Activated naive CD8-positive, alpha-beta T cell treated with anti-CD3 and anti-CD28 coated beads, Interleukin-2, amount 10 ng/mL, durations not matched to agents 7 days and 5 days (primary cell): ENCODE results near the gene APRT. TPM values are rescaled to one million over a fixed set of nuclear protein-coding genes. Genes with fewer than 3 reads are reported as not detected.

Experiments
- ATAC-seq: fragments of 150-1000 bp; cut with Tn5 transposase; one replicate; pipeline ENCODE4 v1.10.0; 2021; ENCODE audit warnings: low read depth, moderate library complexity
- POLR2A ChIA-PET: fragments of 350-600 bp; sonication (Branson Sonifier 250); formaldehyde crosslinking; loops from one replicate; lab custom pipeline; 2021; ENCODE audit warnings: antibody characterized with exemption; lab: Charles Lee
- DNase-seq: peaks from one replicate; pipeline ENCODE4 v3.0.0; 2021
- H3K27ac Mint-ChIP-seq: one replicate; pipeline ENCODE4 v1.8.0; 2022; ENCODE audit warnings: mild to moderate bottlenecking, mixed read lengths
- H3K27me3 Mint-ChIP-seq: one replicate; pipeline ENCODE4 v1.8.0; 2022; ENCODE audit warnings: mild to moderate bottlenecking, moderate library complexity, mixed read lengths
- H3K36me3 Mint-ChIP-seq: one replicate; pipeline ENCODE4 v1.8.0; 2021; ENCODE audit warnings: mild to moderate bottlenecking, mixed read lengths
- H3K4me1 Mint-ChIP-seq: one replicate; pipeline ENCODE4 v1.8.0; 2021; ENCODE audit warnings: mixed read lengths
- H3K4me3 Mint-ChIP-seq: one replicate; pipeline ENCODE4 v1.8.0; 2022; ENCODE audit warnings: mild to moderate bottlenecking, moderate library complexity, mixed read lengths
- H3K9me3 Mint-ChIP-seq: one replicate; pipeline ENCODE4 v1.8.0; 2021; ENCODE audit warnings: mixed read lengths
- total RNA-seq, 2 experiments: library from RNA; stranded (reverse); gene quantifications; one replicate each; pipeline ENCODE4 v1.2.3, GENCODE V29; 2021

The APRT gene
- total RNA-seq, 2 experiments from 2014 or later = 124 to 139 TPM

GRCh38 chr16:88851616-88852015, 39.9 kb upstream of the APRT start:
- H3K27me3 Mint-ChIP-seq = no peaks in the 10 kb centered on the region
- H3K27ac Mint-ChIP-seq = no peak overlapping the region
- peaks cover 2% of the 10 kb centered on the region for H3K36me3 Mint-ChIP-seq
- POLR2A ChIA-PET = no interaction called here
- DNase-seq (no peak), ATAC-seq (no peak)
- no peak overlapping the region for H3K4me3 Mint-ChIP-seq
- no peaks in the 10 kb centered on the region for H3K9me3 Mint-ChIP-seq
- H3K4me1 Mint-ChIP-seq = peaks cover 13% of the 10 kb centered on the region

GRCh38 chr16:88850531-88851199, 38.9 kb upstream of the APRT start:
- ATAC-seq (no peak), DNase-seq (no peak)
- H3K4me1 Mint-ChIP-seq = peaks cover 12% of the 10 kb centered on the region
- peaks cover 2% of the 10 kb centered on the region for H3K36me3 Mint-ChIP-seq
- H3K27ac Mint-ChIP-seq = no peak overlapping the region
- POLR2A ChIA-PET = no interaction called here
- H3K27me3 Mint-ChIP-seq = no peaks in the 10 kb centered on the region
- no peaks in the 10 kb centered on the region for H3K9me3 Mint-ChIP-seq
- no peak overlapping the region for H3K4me3 Mint-ChIP-seq

GRCh38 chr16:88848557-88848956, 36.8 kb upstream of the APRT start:
- H3K27ac Mint-ChIP-seq = no peak overlapping the region
- no peaks in the 10 kb centered on the region for H3K4me1 Mint-ChIP-seq
- H3K4me3 Mint-ChIP-seq = no peak overlapping the region
- no peaks in the 10 kb centered on the region for H3K9me3 Mint-ChIP-seq
- H3K36me3 Mint-ChIP-seq = no peaks in the 10 kb centered on the region
- DNase-seq (no peak), ATAC-seq (no peak)
- POLR2A ChIA-PET = no interaction called here
- H3K27me3 Mint-ChIP-seq = no peaks in the 10 kb centered on the region

- Mint-ChIP-seq H3K27ac (no peak overlapping the region), H3K27me3 (no peaks in the 10 kb centered on the region), H3K9me3 (no peaks in the 10 kb centered on the region), H3K36me3 (no peaks in the 10 kb centered on the region), H3K4me3 (no peak overlapping the region), H3K4me1 (no peaks in the 10 kb centered on the region)
- DNase-seq = no peak
- POLR2A ChIA-PET = no interaction called here
- no peak for ATAC-seq
Observed at GRCh38 chr16:88847654-88848053, 35.9 kb upstream of the APRT start.

DNA sequence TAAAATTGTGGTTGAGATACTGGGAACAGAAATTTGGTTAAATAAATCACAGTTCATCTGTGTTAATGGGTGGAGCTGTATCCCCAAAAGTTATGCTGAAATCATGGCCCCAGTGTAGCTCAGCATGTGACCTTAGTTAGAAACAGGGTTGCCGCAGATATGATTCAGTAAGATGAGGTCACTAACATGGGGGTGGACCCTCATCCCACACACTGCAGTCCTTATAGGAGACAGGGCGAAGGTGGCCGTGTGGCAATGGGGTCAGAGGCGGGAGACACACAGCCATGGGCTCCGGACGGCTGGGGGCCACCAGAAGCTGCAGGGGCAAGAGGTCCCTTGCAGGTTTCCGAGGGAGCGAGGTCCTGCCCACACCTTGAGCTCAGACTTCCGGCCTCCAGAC, 34.4 kb upstream of the APRT start:
- Mint-ChIP-seq H3K27ac (no peak overlapping the region), H3K4me3 (no peak overlapping the region)

DNA sequence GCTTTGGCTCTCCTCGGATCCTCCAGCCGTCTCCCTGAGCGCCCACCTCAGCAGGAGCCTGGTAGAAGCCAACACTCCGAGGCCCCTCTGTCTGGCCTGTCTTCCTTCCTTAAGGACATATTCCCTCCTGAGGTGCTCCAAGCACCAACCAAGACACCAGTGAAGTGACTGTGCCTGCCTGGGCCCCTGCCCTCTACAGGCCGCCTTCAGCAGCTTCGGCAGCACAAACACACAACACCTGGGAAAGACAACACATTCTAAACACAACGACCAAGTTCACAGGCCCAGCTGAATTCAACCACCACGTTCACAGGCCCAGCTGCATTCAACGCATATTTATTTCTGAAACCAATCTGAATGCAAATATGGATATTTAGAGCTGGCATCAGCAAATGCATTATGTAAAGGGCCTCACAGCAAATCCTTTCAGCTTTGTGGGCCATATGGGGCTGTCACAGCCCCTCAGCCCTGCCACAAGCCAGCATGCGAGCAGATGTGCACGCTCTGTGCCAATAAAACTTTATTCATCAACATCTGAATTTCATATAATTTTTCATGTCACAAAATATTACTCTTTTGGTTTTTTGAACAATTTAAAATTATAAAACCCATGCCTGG, 32.8 kb upstream of the APRT start:
- H3K27me3 Mint-ChIP-seq = no peaks in the 10 kb centered on the region
- H3K27ac Mint-ChIP-seq = no peak overlapping the region
- H3K9me3 Mint-ChIP-seq = no peaks in the 10 kb centered on the region
- DNase-seq (no peak), ATAC-seq (no peak)
- no peak overlapping the region for H3K4me3 Mint-ChIP-seq
- POLR2A ChIA-PET = no interaction called here
- H3K36me3 Mint-ChIP-seq = no peaks in the 10 kb centered on the region
- no peaks in the 10 kb centered on the region for H3K4me1 Mint-ChIP-seq

More for the DNA sequence above, 34.4 kb upstream of the APRT start:
- no peak for DNase-seq
- POLR2A ChIA-PET = interaction anchor here (0.7 kb wide), 1 partner anchor 18 kb away, joined by 3 read pairs; no protein-coding TSS in a partner anchor
- Mint-ChIP-seq H3K27me3 (no peaks in the 10 kb centered on the region), H3K36me3 (no peaks in the 10 kb centered on the region), H3K4me1 (no peaks in the 10 kb centered on the region), H3K9me3 (no peaks in the 10 kb centered on the region)
- ATAC-seq = no peak

- no peaks in the 10 kb centered on the region for H3K9me3 Mint-ChIP-seq
- no peak overlapping the region for H3K27ac Mint-ChIP-seq
- POLR2A ChIA-PET = interaction anchor here (0.6 kb wide), 1 partner anchor 101 kb away, joined by 5 read pairs; no protein-coding TSS in a partner anchor
- no peaks in the 10 kb centered on the region for H3K27me3 Mint-ChIP-seq
- H3K4me3 Mint-ChIP-seq = no peak overlapping the region
- ATAC-seq (no peak), DNase-seq (no peak)
- H3K4me1 Mint-ChIP-seq = no peaks in the 10 kb centered on the region
- H3K36me3 Mint-ChIP-seq = no peaks in the 10 kb centered on the region
Observed at GRCh38 chr16:88843256-88843655, 31.5 kb upstream of the APRT start.

GRCh38 chr16:88842806-88843205, 31.1 kb upstream of the APRT start:
- ATAC-seq (no peak), DNase-seq (no peak)
- Mint-ChIP-seq H3K9me3 (no peaks in the 10 kb centered on the region), H3K4me3 (no peak overlapping the region), H3K27me3 (no peaks in the 10 kb centered on the region), H3K27ac (no peak overlapping the region), H3K36me3 (no peaks in the 10 kb centered on the region), H3K4me1 (no peaks in the 10 kb centered on the region)
- POLR2A ChIA-PET = interaction anchor here (0.6 kb wide), 1 partner anchor 101 kb away, joined by 5 read pairs; no protein-coding TSS in a partner anchor

DNA sequence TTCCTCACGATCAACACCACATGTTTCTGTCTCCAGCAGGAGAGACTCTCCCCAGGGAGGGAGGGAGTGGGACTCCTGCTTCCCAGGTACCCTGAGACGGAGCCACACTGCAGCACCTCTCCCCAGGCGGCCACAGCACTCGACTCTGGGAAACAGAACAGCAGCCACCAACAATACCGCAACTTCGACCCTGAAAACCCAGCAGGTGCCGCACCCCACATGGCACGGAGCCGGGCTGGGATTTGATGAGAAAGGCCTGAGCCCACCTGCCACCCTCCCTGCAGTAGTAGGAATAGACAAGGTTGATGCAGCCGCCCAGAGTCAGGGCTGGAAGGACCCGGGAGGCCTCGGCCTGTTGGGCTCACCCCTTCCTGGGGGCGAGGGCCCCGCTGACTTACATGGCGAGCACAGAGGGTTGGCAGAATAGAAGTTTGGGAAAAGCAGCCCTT, 30.6 kb upstream of the APRT start:
- H3K27ac Mint-ChIP-seq = no peak overlapping the region
- ATAC-seq (no peak), DNase-seq (no peak)
- POLR2A ChIA-PET = no interaction called here
- H3K36me3 Mint-ChIP-seq = no peaks in the 10 kb centered on the region
- no peaks in the 10 kb centered on the region for H3K4me1 Mint-ChIP-seq
- H3K27me3 Mint-ChIP-seq = no peaks in the 10 kb centered on the region
- H3K9me3 Mint-ChIP-seq = no peaks in the 10 kb centered on the region
- H3K4me3 Mint-ChIP-seq = no peak overlapping the region

DNA sequence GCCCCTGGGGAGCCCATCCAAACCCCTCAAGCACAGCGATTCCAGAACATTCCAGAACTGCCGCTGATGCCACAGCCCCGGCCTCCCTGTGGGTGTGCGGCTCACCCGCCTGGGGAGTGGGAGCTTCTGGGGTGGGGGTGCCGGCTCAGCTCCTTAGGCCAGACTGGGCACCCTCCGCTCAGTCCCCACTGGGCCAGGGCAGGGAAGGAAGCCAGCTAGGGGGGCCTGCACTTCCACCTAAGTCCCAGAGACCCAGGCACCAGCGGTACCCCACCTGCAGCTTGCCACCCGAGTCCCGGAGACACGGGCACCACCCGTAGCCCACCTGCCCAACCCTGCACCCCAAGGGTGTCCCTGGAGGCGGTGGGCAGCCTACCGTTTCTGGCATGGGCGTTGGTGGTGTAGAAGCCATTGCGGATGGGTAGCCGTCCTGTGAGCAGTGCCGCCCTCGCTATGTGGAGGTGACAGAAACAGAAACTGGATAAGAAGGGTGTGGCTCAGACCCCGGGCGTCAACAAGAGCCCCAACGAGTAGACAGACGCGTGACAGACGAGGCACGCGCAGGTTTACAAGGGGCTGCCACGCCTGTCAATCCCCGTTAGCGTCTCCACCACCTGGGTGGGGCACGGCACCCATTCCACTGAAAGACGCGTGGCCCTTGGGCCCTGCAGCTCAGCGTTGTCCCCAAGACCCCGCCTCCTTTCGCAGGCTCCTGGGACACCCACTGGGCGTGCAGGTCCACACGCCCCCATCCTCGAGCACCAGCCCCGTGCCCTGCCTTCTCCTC, 30.0 kb upstream of the APRT start:
- Mint-ChIP-seq H3K4me1 (no peaks in the 10 kb centered on the region), H3K36me3 (no peaks in the 10 kb centered on the region), H3K27ac (no peak overlapping the region), H3K27me3 (no peaks in the 10 kb centered on the region), H3K9me3 (no peaks in the 10 kb centered on the region), H3K4me3 (no peak overlapping the region)
- ATAC-seq = no peak
- POLR2A ChIA-PET = no interaction called here
- DNase-seq = no peak

DNA sequence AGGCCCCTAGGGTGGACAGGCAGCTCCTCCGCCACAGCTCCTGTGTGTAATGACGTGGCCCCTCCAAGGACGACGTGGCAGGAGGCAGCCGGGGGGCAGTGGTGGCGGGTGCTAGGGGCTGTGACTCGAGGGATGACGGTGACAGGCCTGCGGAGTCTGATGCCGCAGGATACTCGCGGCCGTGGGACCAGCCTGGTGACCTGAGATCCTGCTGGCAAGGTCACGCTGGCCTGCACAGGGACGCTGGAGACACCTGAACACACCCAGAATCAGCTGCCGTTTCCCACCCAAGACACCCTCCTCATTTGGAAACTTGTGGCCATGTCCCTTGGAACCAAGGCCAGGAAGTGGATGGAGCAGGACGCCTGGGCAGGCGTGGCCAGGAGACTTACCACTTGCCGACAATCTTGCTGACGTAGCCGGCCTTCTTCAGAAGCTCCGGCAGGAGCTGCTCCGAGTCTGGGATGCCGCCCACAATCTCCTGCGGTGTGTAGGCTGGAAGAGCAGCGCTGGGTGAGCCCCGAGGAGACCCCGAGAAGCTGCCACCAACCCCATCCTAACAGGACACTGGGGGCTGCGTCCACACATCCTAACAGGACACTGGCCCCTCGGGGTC, 29.0 kb upstream of the APRT start:
- no peak for DNase-seq
- ATAC-seq = no peak
- Mint-ChIP-seq H3K4me1 (no peaks in the 10 kb centered on the region), H3K36me3 (no peaks in the 10 kb centered on the region), H3K9me3 (no peaks in the 10 kb centered on the region), H3K27ac (no peak overlapping the region), H3K27me3 (no peaks in the 10 kb centered on the region), H3K4me3 (no peak overlapping the region)
- POLR2A ChIA-PET = no interaction called here

GRCh38 chr16:88839745-88840599, 28.2 kb upstream of the APRT start:
- no peaks in the 10 kb centered on the region for H3K4me1 Mint-ChIP-seq
- no peak overlapping the region for H3K27ac Mint-ChIP-seq
- H3K4me3 Mint-ChIP-seq = no peak overlapping the region
- no peaks in the 10 kb centered on the region for H3K9me3 Mint-ChIP-seq
- no peaks in the 10 kb centered on the region for H3K36me3 Mint-ChIP-seq
- DNase-seq (no peak), ATAC-seq (no peak)
- POLR2A ChIA-PET = no interaction called here
- H3K27me3 Mint-ChIP-seq = no peaks in the 10 kb centered on the region
